Cardiac fibroblast (primary cell): Measurements from ENCODE around the gene C6orf52.

ENCODE experiments used
- DNase-seq, 2 donors: peaks; one replicate each; pipeline versions ENCODE4 v3.0.0 to v3.0.0-alpha.2; 2010; ENCODE audit warnings: low read depth in 2 of 2
- H3K4me3 ChIP-seq, 2 donors: replicated peaks in 1 of 2; 1 replicate in 1 of 2; 2 replicates in 1 of 2; pipeline ENCODE4 v1.5.1; 2011; ENCODE audit warnings: low read depth in 2 of 2, low read length in 2 of 2, mild to moderate bottlenecking in 2 of 2, moderate library complexity in 1 of 2
- CTCF ChIP-seq: IDR thresholded peaks from one replicate; pipeline ENCODE4 v1.5.1; 2011; ENCODE audit warnings: low read depth, mild to moderate bottlenecking, low read length, inconsistent platforms

Gene C6orf52

DNA sequence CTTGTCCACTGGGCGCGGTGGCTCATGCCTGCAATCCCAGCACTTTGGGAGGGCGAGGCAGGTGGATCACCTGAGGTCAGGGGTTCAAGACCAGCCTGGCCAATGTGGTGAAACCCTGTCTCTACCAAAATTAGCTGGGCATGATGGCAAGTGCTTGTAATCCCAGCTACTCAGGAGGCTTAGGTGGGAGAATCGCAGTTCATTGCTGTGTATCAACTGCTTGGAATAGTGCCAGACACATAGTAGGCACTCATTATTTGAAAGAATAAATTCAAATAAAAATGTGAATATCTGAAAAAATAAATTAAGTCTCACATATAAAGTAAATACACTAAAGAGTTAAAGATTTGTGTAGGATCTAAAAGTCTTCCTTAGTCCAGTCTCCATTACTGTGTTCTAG, 2.2 kb upstream of the C6orf52 start:
- no peak overlapping the region for H3K4me3 ChIP-seq
- TF ChIP-seq CTCF, result no peak
- DNase-seq, result no peak

- no peak for DNase-seq
- peak overlapping the region; percentile 88 to 95 for H3K4me3 ChIP-seq
- no peak for TF ChIP-seq CTCF
Observed at GRCh38 chr6:10695086-10695657, 756 bp upstream of the C6orf52 start.

GRCh38 chr6:10692965-10693538, 1.4 kb downstream of the C6orf52 start:
- DNase-seq, result no peak
- no peak for TF ChIP-seq CTCF
- H3K4me3 ChIP-seq, result peak overlapping the region in 1 of 2 donors; percentile 95

GRCh38 chr6:10690651-10691445, 3.6 kb downstream of the C6orf52 start:
- H3K4me3 ChIP-seq, result no peak overlapping the region
- no peak for TF ChIP-seq CTCF
- DNase-seq, result no peak

DNA sequence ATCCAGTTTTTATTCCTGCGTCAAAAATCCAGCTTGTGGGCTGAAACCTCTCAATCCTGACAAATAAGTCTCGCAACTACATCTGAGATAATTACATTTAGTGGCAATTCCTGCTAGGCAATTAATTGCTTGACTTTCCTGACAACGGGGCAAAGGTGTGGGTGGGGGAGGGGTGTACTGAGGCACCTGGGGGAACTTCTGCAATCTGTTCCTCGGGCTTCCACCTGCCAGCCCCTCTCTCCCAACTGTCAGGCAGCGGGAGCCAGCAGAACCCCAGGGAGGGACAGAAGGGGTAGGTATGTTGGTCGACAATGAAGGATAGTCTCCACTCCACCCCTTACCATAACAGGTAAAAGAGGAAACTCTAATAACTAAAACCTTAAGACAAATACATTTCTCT, 6.8 kb downstream of the C6orf52 start:
- H3K4me3 ChIP-seq, result no peak overlapping the region
- no peak for DNase-seq
- TF ChIP-seq CTCF, result no peak

DNA sequence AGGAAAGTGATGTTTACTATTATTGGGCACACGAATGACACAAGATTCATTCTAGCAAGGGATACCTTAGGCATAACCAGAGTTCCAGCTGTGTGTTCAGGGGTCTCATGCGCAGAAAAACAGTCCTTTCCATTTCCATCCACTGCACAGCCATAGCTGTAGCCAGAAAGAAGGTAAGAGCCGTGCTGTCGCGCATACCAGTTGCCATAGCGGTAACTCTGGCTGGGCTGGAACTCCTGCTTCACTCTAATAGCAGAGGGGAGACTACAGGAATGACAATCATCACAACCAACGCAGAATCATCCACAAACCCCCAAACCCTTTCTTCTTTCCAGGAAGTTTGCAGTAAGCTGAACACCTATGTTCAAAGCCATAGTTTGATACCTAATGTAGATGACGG, 7.5 kb downstream of the C6orf52 start:
- no peak for TF ChIP-seq CTCF
- no peak for DNase-seq
- H3K4me3 ChIP-seq, result no peak overlapping the region
